Transverse colon (tissue), 4 donors: Measurements from ENCODE around the gene UQCRHL. TPM values are rescaled to one million over a fixed set of nuclear protein-coding genes. Genes with fewer than 3 reads are reported as not detected.
A peak's percentile ranks its signal among the peaks of the same experiment; 100 is the strongest.
"Not testable (repeated sequence)": the region's sequence is repeated elsewhere in the genome, so short reads cannot be mapped to it uniquely, and the experiment has no call there.

Experiments
- DNase-seq: peaks from one replicate; pipeline ENCODE4 v3.0.0-alpha.2; 2019
- H3K27ac ChIP-seq, 4 donors: fragments of 200-600 bp; sonication (generic); 2 replicates each; pipeline ENCODE4 v1.5.1; 2016 to 2018; ENCODE audit warnings: inconsistent platforms in 4 of 4
- H3K27me3 ChIP-seq: fragments of 200-600 bp; sonication (generic); 2 replicates; pipeline ENCODE4 v1.5.1; 2017; ENCODE audit warnings: inconsistent platforms
- H3K36me3 ChIP-seq, 4 donors: fragments of 200-600 bp; sonication (generic); 2 replicates each; pipeline ENCODE4 v1.5.1; 2017 to 2019; ENCODE audit warnings: inconsistent platforms in 4 of 4
- H3K4me1 ChIP-seq, 4 donors: fragments of 200-600 bp; sonication (generic); 2 replicates each; pipeline ENCODE4 v1.5.1; 2017 to 2020; ENCODE audit warnings: inconsistent platforms in 4 of 4
- H3K4me3 ChIP-seq, 4 donors: fragments of 200-600 bp; sonication (generic); 1 replicate in 1 of 4; 2 replicates in 3 of 4; pipeline versions ENCODE4 v1.5.1 to v1.6.1; 2017 to 2019; ENCODE audit warnings: inconsistent platforms in 4 of 4
- H3K9me3 ChIP-seq, 2 donors: fragments of 200-600 bp; sonication (generic); 2 replicates each; pipeline ENCODE4 v1.5.1; 2017 to 2019; ENCODE audit warnings: inconsistent platforms in 2 of 2
- EP300 ChIP-seq: sonication (generic); formaldehyde crosslinking; IDR thresholded peaks from one replicate; pipeline ENCODE4 v1.6.1; 2017; ENCODE audit warnings: antibody characterized with exemption, low read depth
- POLR2A ChIP-seq: fragments of 450-650 bp; IDR thresholded peaks from one replicate; pipeline ENCODE4 v1.6.1; 2016; ENCODE audit warnings: antibody characterized with exemption, mild to moderate bottlenecking, moderate library complexity
- POLR2AphosphoS5 ChIP-seq, 3 donors: sonication (generic); formaldehyde crosslinking; IDR thresholded peaks; one replicate each; pipeline ENCODE4 v1.6.1; 2016; ENCODE audit warnings: antibody characterized with exemption in 3 of 3
- WGBS, 2 donors: methylation state at CpG; one replicate each; pipeline ENCODE4 v1.1.5; 2018; ENCODE audit warnings: low coverage in 1 of 2; 5-methylcytosine and 5-hydroxymethylcytosine counted together
- in situ Hi-C, 4 donors: fragments of 200-750 bp; cut with MboI; loops; one replicate each; pipeline versions ENCODE4 v1.15.0 to v1.15.1; 2017; ENCODE audit warnings: low sequenced_read_pairs in 3 of 4, low pct_ligation_motif_present in 1 of 4, low pct_unique_long_range_greater_than_20kb in 1 of 4
- intact Hi-C: fragments of 100-400 bp; cut with DNase I; formaldehyde crosslinking; loops from one replicate; pipeline ENCODE4 v1.15.1; 2023; ENCODE audit warnings: low total_unique reads
- total RNA-seq, 4 donors: library from RNA; depleted of rRNA; stranded (reverse); fragments of >200 nt; gene quantifications; one replicate each; pipeline ENCODE4 v1.1.0, GENCODE V29; 2016
- TF ChIP-seq, protein P1 (sequence below), 5 experiments: fragments of 200-600 bp in 3 of 5; fragments of 450-650 bp in 2 of 5; sonication (generic) in 3 of 5; IDR thresholded peaks; 1 replicate in 2 of 5; 2 replicates in 3 of 5; pipeline ENCODE4 v1.5.1; 2016 to 2017; ENCODE audit warnings: antibody characterized with exemption in 5 of 5, inconsistent platforms in 3 of 5, mild to moderate bottlenecking in 2 of 5, moderate library complexity in 1 of 5

UQCRHL gene
- total RNA-seq, 4 donors from 2014 or later = 0.75 to 3.0 (median 1.7) TPM

DNA sequence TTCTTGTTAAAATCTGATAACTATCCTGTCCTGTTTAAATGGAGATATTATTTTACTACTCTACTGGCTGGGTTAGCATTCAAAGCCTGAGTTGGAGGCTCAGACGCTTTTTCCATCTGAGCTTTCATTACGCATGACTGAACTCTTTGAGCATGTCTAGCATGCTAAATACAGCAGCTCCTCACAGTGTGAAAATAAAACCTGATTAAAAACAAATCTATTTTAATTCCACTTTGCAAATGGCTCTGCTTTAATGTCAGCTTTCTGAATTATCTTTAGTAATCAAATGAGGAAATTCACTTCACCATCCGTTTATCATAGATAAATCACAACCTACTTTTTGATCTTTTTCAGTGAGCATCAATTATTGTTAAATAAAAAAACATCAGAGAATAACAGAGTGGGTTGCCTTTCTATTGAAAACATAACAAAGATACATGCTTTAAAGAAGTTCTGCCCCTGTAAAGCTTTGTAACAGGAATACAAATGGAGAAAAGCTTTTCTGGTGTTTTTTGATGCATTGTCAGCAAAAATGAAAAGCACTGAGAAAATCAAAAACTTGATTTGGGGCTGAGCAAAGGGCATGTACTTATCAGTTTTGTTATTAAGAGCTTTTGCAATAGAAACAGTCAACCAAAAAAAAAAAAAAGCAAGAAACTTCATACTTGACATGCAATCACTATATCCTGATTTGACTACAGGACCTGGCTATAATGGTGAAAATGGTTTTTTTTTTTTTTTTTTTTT is 36.5 kb upstream of the UQCRHL start:
- TF ChIP-seq POLR2A (no peak), POLR2AphosphoS5 (IDR thresholded peaks at IDR 0.05) (no peak), EP300 (no peak)
- TF ChIP-seq, protein P1, sequence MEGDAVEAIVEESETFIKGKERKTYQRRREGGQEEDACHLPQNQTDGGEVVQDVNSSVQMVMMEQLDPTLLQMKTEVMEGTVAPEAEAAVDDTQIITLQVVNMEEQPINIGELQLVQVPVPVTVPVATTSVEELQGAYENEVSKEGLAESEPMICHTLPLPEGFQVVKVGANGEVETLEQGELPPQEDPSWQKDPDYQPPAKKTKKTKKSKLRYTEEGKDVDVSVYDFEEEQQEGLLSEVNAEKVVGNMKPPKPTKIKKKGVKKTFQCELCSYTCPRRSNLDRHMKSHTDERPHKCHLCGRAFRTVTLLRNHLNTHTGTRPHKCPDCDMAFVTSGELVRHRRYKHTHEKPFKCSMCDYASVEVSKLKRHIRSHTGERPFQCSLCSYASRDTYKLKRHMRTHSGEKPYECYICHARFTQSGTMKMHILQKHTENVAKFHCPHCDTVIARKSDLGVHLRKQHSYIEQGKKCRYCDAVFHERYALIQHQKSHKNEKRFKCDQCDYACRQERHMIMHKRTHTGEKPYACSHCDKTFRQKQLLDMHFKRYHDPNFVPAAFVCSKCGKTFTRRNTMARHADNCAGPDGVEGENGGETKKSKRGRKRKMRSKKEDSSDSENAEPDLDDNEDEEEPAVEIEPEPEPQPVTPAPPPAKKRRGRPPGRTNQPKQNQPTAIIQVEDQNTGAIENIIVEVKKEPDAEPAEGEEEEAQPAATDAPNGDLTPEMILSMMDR (IDR thresholded peaks at IDR 0.05) = no peak
- in situ Hi-C loops (no loop called here), intact Hi-C loops (no loop called here)
- Histone ChIP-seq H3K27ac (no peak overlapping the region), H3K27me3 (no peaks in the 10 kb centered on the region), H3K4me3 (no peak overlapping the region), H3K9me3 (no peaks in the 10 kb centered on the region), H3K4me1 (peaks cover 0 to 31% (median 9%) of the 10 kb centered on the region in 4 donors), H3K36me3 (no peaks in the 10 kb centered on the region)
- DNase-seq = no peak
- 59 to 64% methylated on average over 3 of the region's 3 CpGs for WGBS, 2 donors

DNA sequence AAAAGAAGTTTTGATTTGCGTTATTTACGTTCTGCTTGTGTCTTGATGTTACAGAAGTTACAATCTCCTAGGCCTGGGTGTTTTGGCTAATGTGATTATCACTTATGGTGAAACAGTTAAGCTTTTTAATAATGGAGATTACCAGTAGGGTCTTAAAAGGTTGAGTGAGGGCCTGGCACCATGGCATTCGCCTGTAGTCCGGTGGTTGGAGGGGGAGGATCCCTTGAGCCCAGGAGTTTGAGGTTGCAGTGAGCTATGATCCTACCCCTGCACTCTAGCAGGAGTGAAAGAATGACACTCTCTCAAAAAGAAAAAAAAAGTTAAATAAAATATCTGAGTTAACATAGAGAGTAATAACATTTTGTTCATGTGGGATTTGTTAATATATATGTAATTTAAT is 31.3 kb upstream of the UQCRHL start:
- Histone ChIP-seq H3K4me1 (peaks cover 0 to 14% (median 6%) of the 10 kb centered on the region in 4 donors), H3K36me3 (no peaks in the 10 kb centered on the region), H3K27me3 (no peaks in the 10 kb centered on the region), H3K9me3 (no peaks in the 10 kb centered on the region), H3K27ac (no peak overlapping the region), H3K4me3 (no peak overlapping the region)
- 90 to 94% methylated on average over 2 to 4 of the region's 4 CpGs for WGBS, 2 donors
- DNase-seq = no peak
- intact Hi-C loops = no loop called here
- TF ChIP-seq, protein P1 (IDR thresholded peaks at IDR 0.05) = no peak
- in situ Hi-C loops = no loop called here

DNA sequence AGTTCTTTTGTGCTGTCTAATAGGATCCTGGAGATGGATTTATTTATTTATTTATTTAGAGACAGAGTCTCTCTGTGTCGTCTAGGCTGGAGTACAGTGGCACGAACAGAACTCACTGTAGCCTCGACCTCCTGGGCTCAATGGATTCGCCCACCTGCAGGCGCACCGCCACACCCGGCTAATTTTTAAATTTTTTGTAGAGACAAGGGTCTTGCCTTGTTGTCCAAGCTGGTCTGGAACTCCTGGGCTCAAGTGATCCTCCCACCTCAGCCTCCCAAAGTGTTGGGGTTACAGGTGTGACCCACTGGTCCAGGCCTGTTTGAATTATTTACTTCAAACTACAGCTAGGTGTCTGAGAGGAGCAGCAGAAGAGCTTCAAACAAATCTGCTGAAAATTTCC is 30.5 kb upstream of the UQCRHL start:
- peak overlapping the region in 2 of 4 donors; percentile 99 to 100 for H3K27ac ChIP-seq
- 84 to 90% methylated on average over 7 of the region's 7 CpGs for WGBS, 2 donors
- intact Hi-C loops = no loop called here

GRCh38 chr1:15836772-15837669 is 29.6 kb upstream of the UQCRHL start:
- in situ Hi-C loops = no loop called here
- TF ChIP-seq POLR2A = peak; percentile 57
- peak in 1 of 3 donors; percentile 22 for TF ChIP-seq POLR2AphosphoS5 (IDR thresholded peaks at IDR 0.05)
- no peak for TF ChIP-seq EP300
- TF ChIP-seq, protein P1 (IDR thresholded peaks at IDR 0.05) = no peak
- intact Hi-C loops = no loop called here

More for the DNA sequence above, 30.5 kb upstream of the UQCRHL start:
- in situ Hi-C loops = no loop called here
- Histone ChIP-seq H3K36me3 (no peaks in the 10 kb centered on the region), H3K9me3 (no peaks in the 10 kb centered on the region), H3K27me3 (no peaks in the 10 kb centered on the region), H3K4me3 (no peak overlapping the region), H3K4me1 (peaks cover 0 to 14% (median 10%) of the 10 kb centered on the region in 4 donors)
- no peak for DNase-seq
- TF ChIP-seq, protein P1 (IDR thresholded peaks at IDR 0.05) = no peak
- TF ChIP-seq EP300 (no peak), POLR2A (no peak), POLR2AphosphoS5 (IDR thresholded peaks at IDR 0.05) (no peak)

GRCh38 chr1:15836511-15836771 is 29.0 kb upstream of the UQCRHL start:
- in situ Hi-C loops, DNase-seq, H3K36me3 ChIP-seq, H3K27me3 ChIP-seq, H3K9me3 ChIP-seq, intact Hi-C loops: not testable (repeated sequence)
- Histone ChIP-seq H3K4me1 (peaks cover 0 to 22% (median 18%) of the 10 kb centered on the region in 4 donors), H3K27ac (peak overlapping the region; percentile 98 to 100 (median 99)), H3K4me3 (peak overlapping the region in 3 of 4 donors; percentile 40 to 73 (median 64))
- WGBS, 2 donors = 61 to 93% methylated on average over 6 to 14 of the region's 14 CpGs

More at GRCh38 chr1:15836772-15837669, 29.6 kb upstream of the UQCRHL start:
- H3K27ac ChIP-seq = peak overlapping the region; percentile 98 to 100 (median 99)
- 36 to 63% methylated on average over 34 to 62 of the region's 62 CpGs for WGBS, 2 donors
- H3K27me3 ChIP-seq = no peaks in the 10 kb centered on the region
- peaks cover 0 to 22% (median 18%) of the 10 kb centered on the region in 4 donors for H3K4me1 ChIP-seq
- no peaks in the 10 kb centered on the region for H3K36me3 ChIP-seq
- DNase-seq = peak; percentile 70
- no peaks in the 10 kb centered on the region for H3K9me3 ChIP-seq
- peak overlapping the region in 2 of 4 donors; percentile 40 to 73 for H3K4me3 ChIP-seq
